VCaP (cell line): ENCODE measurements around the gene CCDC170.
A peak's percentile ranks its signal among the peaks of the same experiment; 100 is the strongest.

Experiments used
- H3K27ac ChIP-seq: fragments of 450-650 bp; 2 replicates; pipeline ENCODE4 v1.5.1; 2017
- TF ChIP-seq, protein P1 (sequence below): fragments of 450-650 bp; conservative IDR thresholded peaks from 2 replicates; pipeline ENCODE4 v1.5.1; 2017; ENCODE audit warnings: mild to moderate bottlenecking, moderate library complexity

Gene CCDC170, protein sequence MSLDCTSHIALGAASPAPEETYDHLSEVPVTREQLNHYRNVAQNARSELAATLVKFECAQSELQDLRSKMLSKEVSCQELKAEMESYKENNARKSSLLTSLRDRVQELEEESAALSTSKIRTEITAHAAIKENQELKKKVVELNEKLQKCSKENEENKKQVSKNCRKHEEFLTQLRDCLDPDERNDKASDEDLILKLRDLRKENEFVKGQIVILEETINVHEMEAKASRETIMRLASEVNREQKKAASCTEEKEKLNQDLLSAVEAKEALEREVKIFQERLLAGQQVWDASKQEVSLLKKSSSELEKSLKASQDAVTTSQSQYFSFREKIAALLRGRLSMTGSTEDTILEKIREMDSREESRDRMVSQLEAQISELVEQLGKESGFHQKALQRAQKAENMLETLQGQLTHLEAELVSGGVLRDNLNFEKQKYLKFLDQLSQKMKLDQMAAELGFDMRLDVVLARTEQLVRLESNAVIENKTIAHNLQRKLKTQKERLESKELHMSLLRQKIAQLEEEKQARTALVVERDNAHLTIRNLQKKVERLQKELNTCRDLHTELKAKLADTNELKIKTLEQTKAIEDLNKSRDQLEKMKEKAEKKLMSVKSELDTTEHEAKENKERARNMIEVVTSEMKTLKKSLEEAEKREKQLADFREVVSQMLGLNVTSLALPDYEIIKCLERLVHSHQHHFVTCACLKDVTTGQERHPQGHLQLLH

DNA sequence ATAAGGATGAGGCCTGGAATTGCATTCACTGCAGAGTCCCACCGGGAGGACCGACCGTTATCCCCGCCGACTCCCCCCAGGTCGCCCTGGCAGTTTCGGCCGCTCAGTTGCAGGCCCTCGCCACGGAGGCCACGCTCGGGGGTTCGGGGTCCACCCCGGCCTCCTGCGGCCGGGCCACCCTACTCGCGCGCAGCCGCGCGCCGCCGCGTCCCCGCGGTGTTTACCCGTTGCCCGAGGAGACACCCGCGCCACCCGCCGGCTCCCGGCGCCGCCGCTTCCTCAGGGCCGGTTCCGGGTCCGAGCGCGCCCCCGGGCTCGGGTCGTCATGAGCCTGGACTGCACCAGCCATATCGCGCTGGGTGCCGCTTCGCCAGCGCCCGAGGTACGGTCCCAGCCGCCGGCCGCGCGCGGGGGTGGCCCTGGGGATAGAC, at the start of gene CCDC170:
Gene CCDC170 (plus strand): TSS at position 214 of the 431 bp plus-strand sequence. CDS start 112 bp downstream, at position 326.
- TF ChIP-seq, protein P1, sequence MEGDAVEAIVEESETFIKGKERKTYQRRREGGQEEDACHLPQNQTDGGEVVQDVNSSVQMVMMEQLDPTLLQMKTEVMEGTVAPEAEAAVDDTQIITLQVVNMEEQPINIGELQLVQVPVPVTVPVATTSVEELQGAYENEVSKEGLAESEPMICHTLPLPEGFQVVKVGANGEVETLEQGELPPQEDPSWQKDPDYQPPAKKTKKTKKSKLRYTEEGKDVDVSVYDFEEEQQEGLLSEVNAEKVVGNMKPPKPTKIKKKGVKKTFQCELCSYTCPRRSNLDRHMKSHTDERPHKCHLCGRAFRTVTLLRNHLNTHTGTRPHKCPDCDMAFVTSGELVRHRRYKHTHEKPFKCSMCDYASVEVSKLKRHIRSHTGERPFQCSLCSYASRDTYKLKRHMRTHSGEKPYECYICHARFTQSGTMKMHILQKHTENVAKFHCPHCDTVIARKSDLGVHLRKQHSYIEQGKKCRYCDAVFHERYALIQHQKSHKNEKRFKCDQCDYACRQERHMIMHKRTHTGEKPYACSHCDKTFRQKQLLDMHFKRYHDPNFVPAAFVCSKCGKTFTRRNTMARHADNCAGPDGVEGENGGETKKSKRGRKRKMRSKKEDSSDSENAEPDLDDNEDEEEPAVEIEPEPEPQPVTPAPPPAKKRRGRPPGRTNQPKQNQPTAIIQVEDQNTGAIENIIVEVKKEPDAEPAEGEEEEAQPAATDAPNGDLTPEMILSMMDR = no peak
- H3K27ac ChIP-seq = no peak within 1 kb of the TSS

DNA sequence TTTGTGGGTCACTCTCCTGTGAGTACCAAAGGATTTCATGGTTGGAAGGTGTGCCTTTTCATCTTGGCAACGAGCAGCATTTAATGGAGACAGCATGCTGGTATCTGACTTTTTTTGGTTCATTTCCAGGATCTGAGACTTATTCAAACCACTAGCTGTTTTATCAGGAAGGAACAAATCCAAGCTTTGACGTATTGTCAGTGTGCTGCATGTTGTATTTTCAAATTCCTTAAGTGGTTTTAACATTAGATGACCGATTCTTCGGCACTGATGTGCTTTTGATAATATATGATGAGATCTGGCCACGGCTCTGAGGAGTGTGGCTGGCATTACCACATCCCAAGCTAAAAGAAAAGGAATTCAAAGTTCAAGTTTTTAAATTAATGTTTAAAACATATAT, 48.3 kb upstream of the CCDC170 start:
- TF ChIP-seq, protein P1 = no peak
- H3K27ac ChIP-seq = no peak overlapping the region

DNA sequence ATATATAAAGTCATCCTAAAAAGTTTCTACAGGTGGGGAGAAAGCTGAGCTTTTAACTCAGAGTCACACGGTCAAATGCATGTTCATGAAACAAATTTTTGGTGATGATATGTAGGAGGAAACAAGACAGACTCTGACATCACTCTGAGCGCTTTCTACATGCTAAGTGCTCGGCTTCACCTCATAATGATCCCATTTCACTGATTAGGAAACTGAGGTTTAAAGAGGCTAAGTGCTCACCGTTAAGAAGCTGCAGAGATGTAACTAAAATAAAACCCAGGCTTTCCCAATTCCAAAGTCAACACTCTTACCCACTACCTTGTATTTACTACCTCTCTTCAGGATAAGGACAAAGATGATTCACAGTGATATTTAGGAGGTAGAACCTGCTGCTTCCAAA, 46.6 kb upstream of the CCDC170 start:
- TF ChIP-seq, protein P1 = no peak
- H3K27ac ChIP-seq = no peak overlapping the region

DNA sequence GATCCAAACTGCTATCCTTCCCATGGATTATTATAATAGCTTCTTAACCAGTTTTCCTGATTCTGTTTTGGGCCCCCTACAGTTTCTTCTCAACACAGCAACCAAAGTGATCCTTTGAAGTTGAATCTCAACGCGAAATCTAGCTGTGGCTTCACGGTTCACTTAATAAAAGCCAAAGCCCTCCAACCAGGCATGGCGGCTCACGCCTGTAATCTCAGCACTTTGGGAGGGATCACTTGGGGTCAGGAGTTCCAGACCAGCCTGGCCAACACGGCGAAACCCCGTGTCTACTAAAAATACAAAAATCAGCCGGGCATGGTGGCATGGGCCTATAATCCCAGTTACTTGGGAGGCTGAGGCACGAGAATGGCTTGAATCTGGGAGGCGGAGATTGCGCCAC, 45.2 kb upstream of the CCDC170 start:
- TF ChIP-seq, protein P1 = no peak
- no peak overlapping the region for H3K27ac ChIP-seq

DNA sequence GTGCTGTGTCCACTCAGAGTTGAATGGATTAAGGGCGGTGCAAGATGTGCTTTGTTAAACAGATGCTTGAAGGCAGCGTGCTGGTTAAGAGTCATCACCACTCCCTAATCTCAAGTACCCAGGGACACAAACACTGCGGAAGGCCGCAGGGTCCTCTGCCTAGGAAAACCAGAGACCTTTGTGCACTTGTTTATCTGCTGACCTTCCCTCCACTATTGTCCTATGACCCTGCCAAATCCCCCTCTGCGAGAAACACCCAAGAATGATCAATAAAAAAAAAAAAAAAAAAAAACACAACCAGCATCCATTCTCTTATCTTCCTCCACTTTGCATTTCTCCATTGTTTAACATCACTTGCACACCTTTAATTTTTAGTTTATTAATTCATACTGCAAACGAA, 42.9 kb upstream of the CCDC170 start:
- H3K27ac ChIP-seq = peak overlapping the region; percentile 90

DNA sequence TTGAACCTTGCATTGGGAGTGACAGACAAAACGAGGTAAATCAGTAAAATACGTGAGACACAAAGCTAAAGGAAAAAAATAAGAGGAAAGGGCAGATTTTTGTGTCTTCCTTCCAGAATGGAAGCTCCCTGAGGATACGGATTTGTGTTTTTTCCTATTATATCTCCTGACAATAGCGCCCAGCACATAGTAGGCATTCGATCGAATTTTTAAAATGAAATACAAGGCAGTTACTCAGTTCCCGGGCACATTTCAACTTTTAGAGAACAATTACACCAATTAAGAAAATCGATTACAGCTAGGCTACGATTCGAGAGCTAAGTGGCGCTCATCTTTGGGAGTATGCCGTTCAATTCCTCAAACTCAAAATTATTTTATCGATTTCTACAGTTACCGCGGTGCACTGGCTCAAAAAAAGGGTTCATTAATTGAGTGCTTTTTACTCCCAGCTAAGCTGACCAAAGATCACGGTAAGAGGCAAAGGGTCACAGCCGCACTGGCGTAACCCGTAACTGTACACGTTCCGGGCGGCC, 42.3 kb upstream of the CCDC170 start:
- H3K27ac ChIP-seq = peak overlapping the region; percentile 90
- TF ChIP-seq, protein P1 = no peak

DNA sequence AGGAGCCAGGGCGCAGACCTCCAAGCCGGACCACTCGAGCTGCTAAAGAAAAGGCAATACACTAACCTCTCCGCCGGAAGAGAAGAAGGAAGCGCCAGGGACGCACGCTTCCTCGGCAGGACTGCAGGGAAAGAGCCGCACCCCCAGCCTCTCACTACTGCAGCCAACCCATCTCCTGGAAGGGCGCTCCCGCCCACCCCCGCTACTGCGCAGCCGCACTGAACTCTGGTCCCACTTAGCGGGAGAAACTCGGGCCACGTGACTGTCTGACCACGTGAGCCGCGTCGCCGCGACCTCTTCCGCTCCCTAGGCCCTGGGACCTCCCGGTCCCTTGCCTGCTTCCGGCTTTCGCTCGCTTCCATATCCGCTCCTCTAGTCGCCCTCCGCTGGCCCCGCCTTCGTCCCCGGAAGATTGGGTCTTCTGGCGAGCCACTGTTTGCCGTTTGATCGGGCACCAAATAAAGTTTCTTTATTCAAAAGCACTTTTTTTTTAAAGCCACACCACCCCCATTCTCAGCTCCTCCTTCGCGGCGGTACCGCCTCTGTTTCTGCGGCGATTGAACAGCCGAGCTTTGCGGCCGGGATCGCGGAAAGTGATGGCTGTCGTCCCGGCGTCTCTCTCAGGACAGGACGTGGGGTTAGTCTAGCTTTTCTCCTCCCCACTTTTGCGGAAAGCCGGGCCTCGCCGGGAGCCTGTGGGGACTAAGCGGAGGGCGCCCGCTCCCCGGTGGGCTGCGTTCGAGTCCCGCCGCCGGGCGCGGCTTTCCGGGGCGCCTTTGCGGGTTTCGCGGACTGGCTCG, 41.7 kb upstream of the CCDC170 start, which contains the start of gene RMND1:
Gene RMND1 (minus strand): TSS at position 177 of the 800 bp plus-strand sequence. CDS start 6,315 bp downstream, outside the sequence.
- TF ChIP-seq, protein P1 = no peak
- H3K27ac ChIP-seq = peak within 1 kb of the TSS; percentile 90
